Activated T-cell treated with anti-CD3 and anti-CD28 coated beads, Interleukin-2, amount 50 U/mL, for 48 hours (primary cell): Measurements from ENCODE around the gene KRCC1.
"Not testable (repeated sequence)": the region's sequence is repeated elsewhere in the genome, so short reads cannot be mapped to it uniquely, and the experiment has no call there.

ENCODE experiments used
- DNase-seq, 2 experiments: peaks; one replicate each; pipeline ENCODE4 v3.0.0-alpha.2; 2020

The KRCC1 gene

GRCh38 chr2:87992569-87992968 lies 63.0 kb downstream of the KRCC1 start:
- not testable (repeated sequence) for DNase-seq

- not testable (repeated sequence) for DNase-seq
Measured at GRCh38 chr2:87987473-87987872, 68.1 kb downstream of the KRCC1 start.

GRCh38 chr2:87985902-87986301 lies 69.7 kb downstream of the KRCC1 start:
- not testable (repeated sequence) for DNase-seq

GRCh38 chr2:87981182-87981581 lies 74.4 kb downstream of the KRCC1 start:
- not testable (repeated sequence) for DNase-seq
